ENCODE results near the gene STRA6. TPM values are rescaled to one million over a fixed set of nuclear protein-coding genes. Genes with fewer than 3 reads are reported as not detected.

Gene STRA6
- total RNA-seq, result not detected in 2 replicates

DNA sequence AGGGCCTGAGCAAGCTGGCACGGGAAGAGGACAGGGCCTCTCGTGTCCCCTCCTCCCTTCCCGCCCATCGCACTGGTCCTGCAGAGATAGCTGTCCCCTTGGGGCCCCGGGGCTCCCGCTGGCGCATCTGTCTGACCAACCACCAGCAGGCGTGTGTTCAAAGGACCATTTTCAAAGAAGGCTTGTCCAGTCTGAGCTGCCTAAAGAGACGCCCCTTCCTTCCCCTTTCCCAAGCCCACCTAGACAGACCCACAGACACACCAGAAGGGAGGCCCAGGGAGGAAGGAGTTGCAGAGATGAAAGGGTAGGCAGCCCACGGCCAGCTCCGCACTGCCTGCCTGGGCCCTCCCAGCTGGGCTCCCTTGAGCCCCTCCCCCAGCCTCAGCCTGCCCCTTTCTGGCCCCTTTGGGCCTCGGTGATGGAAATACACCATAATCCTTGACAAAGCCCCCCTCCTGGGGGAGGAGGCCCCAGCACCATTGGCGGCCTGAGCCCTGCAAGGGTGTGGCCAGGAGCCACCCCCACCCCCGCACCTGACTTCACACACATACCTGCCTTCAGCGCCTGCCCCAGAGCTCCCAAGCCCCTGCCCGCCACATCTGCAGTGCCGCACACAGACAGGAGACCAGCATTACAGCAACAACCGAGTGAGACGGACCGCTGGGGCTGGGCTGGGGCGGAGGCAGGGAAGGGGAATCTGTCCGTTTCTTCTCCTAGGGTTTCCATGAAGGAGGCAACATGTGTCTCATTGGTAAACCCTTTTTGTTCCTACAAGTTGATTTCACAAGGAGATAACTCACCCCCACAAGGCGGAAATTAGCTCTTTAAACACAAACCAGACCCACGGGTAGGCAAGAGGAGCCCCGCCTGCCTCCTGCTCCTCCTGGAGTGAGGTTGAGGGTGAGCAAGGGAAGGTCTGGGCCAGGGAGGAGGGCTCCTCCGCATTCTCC, at the start of gene STRA6:
Gene STRA6, minus strand, starts transcription at position 336 of the 950 bp plus-strand sequence. CDS start 520 bp downstream, outside the sequence.

DNA sequence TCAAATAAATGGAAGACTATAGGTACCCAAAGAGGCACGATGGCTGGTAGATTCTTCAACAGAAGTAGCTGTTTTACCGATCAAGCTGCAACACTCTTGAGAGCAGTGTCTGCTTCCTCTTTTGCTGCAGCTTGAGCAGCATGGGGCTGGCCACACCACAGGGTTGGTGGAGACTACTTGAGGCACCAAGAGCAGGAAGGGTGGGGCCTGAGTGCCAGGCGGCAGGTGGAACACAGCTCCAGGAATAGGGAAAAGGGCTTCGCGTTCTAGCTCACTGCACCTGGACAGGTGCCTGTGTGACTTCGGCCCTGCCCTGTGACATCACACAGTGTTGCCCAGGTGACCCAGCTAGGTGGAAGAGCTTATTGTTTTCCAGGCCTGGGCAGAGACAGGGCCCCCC, 33.4 kb upstream of the STRA6 start, which contains the start of gene CCDC33:
Gene CCDC33, plus strand, starts transcription at position 365 of the 400 bp plus-strand sequence. CDS start 394 bp downstream, outside the sequence.

GRCh38 chr15:74173380-74174218, 29.0 kb downstream of the STRA6 start, which contains the start of gene ISLR:
Gene ISLR (plus strand): TSS chr15:74173710. CDS start chr15:74174859, 1,149 bp downstream.

GRCh38 chr15:74130155-74130848, 72.3 kb downstream of the STRA6 start, which contains the start of gene ISLR2:
Gene ISLR2 (plus strand): TSS chr15:74130586. CDS start chr15:74132755, 2,169 bp downstream.

Small RNA genes lying within 50 kb of the gene (small RNA-seq; reads per million reads assigned to genes)
- not detected for gene RF00017

Other genes with a start within 250 kb of the STRA6 start
- 9.3 and 10.0 TPM in 2 replicates for gene STOML1, start 210.5 kb downstream of the STRA6 start, total RNA-seq
- gene PML, start 208.1 kb downstream of the STRA6 start, total RNA-seq, result 54.9 and 65.4 TPM in 2 replicates
- not detected in 2 replicates for gene GOLGA6A, start 120.2 kb downstream of the STRA6 start, total RNA-seq
- not detected in 2 replicates for gene ISLR2, start 72.2 kb downstream of the STRA6 start, total RNA-seq
- 0.07 and 0.93 TPM in 2 replicates for gene ISLR, start 29.1 kb downstream of the STRA6 start, total RNA-seq
- gene CCDC33, start 33.5 kb upstream of the STRA6 start, total RNA-seq, result not detected in 2 replicates
- gene CYP11A1, start 164.9 kb upstream of the STRA6 start, total RNA-seq, result not detected in 2 replicates
- gene SEMA7A, start 231.2 kb upstream of the STRA6 start, total RNA-seq, result 0.53 and 1.0 TPM in 2 replicates

Data from thoracic aorta endothelial cell (primary cell).